ENCODE measurements around the gene PALD1. TPM values are rescaled to one million over a fixed set of nuclear protein-coding genes. Genes with fewer than 3 reads are reported as not detected.

The PALD1 gene
- total RNA-seq, 1 donor from 2014 or later = 4.8 TPM

DNA sequence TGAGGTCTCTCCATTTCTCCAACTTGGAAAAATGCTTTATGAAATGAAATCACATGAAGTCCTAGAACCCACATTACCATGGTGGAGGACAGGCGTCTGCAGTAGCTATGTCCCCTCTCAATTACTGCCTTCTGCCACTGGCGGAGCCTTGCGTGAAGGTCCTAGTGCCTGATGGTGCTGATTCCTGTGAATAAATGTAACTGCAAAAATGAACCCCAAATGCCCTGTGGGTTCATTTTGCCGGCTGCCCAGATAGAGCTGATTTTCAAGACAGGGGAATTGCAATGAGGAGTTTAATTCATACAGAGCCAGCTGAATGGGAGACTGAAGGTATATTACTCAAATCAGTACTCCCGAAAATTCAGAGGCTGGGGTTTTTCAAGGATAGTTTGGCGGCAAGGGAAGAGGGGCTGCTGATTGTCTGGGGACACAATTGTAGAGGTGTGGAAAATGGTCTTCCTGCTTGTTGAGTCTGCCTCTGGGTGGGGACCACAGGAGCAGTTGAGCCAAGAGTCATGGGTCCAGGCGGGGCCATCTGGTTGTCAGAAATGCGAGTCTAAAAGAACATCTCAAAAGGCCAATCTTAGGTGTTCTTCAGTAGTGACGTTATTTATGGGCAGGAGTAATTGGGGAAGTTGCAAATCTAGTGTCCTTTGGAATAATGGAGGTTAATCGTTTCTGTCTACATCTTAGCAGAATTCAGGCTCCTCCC is 110.4 kb downstream of the PALD1 start:
- DNase-seq (ENCODE audit: low spot score) = no peak

DNA sequence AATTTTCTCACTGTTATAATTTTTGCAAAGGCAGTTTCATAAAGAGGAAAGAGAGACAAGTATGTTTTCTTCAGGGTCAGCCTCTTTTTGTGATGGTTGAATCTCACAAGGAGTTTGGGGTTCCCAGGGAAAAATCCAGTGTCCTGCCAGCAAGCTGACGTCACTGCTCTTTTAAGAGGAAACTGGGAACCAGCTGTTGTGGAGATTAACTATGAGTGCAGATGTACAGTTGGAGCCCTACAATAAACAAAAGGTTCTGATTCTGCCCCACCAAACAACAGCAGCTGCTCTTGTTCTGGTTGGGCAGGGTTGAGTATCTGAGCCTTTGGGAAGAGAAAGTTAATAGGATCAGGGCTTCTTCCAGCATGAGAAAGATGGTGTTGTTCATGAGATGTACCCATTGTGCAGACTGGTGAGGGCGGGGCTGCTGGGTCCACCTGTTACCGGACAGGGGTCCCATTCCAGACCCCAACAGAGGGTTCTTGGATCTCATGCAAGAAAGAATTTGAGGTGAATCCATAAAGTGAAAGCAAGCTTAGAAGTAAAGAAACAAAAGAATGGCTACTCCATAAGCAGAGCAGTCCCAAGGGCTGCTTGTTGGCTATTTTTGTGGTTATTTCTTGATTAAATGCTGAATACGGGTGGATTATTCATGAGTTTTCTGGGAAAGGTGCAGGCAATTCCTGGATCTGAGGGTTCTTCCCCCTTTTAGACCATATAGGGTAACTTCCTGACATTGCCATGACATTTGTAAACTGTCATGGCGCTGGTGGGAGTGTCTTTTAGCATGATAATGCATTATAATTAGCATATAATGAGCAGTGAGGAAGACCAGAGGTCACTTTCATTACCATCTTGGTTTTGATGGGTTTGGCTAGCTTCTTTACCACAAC is 111.4 kb downstream of the PALD1 start:
- peak; percentile 74 for DNase-seq (ENCODE audit: low spot score)

DNA sequence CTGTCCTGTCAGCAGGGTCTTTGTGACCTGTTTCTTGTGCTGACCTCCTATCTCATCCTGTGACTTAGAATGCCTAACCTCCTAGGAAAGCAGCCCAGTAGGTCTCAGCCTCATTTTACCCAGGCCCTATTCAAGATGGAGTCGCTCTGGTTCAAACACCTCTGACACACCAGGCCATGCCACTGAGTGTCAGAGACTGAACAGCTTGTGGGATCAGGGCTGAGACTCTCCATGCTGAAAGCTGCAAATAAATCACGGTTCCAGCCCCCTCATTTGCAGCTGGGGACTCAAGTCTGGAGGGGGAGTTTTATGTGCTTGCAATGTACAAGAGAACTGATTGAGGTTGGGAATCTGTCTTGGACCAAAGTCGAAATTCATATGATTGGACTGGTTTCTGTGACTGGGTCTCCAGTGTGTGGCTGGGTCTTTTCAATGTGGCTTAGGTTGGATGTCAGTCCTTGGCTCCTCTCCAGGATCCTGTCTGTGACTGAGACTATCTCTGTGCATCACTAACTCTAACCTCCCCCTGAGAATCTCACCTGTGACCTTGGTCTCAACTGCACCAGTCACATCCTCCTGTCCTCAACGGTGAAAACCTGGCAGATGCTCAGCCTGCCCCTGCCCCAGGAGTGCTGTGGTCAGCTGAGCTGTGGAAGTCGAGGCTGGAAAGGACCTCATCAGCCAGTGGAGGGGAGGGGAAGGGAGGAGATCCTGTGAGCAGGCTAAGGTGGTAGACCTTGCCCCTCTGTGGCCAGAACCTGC is 112.3 kb downstream of the PALD1 start:
- no peak for DNase-seq (ENCODE audit: low spot score)

DNA sequence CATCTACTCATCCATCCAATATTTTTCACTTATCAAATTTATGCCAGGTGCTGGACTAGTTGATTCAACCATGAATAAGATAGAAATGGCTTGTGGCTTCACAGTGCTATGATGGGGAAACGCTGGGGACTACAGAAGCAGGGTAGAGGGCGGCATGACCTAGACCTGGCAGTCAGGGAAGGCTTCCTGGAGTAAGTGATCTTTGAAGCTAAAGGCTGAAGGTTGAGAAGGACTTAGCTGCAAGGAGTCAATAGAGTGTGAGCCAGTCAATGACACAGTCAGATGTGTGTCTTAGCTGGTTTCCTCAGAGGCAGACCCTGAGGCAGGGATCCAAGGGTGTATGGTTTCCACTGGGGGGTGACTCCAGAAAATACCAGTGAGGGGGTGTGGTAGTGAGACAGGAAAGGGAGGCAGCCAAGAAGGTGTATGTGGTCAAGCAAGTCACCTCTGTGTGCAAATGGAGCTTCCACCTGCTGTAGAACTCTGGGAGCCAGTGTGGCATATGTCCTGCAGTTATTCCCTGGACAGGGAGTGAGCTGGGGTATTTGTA is 113.7 kb downstream of the PALD1 start:
- DNase-seq (ENCODE audit: low spot score) = no peak

DNA sequence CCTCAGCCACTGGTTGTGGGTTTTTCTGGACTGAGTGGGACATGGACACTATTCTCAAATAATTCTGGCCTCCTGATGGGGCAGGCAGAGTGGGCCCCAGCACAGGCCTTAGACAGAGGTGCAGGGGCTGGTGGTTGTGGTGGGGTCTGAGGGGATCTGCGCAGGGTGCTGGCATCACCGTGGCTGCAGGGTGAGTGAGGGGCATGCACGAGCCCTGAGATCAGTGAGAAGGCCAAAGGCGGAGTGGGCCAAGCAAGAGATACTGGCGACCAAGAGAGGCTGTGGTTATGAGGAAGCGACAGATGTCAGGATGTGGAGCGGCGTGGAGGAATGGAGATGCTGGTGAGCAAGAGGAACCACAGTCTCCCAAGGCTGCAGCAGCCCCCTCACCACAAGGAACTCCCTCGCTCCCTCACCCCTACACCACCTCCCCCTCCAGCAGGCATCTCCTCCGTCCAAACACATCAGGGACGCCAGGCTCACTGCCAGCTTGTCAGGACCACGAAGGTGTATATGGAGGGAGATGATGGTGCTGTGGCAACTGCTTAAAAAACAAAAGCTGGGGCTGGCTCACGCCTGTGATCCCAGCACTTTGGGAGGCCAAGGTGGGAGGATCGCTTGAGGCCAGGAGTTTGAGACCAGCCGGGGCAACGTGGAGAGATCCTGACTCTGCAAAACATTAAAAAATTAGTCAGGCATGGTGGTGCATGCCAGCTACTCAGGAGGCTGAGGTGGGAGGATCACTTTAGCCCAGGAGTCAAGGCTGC is 114.4 kb downstream of the PALD1 start:
- no peak for DNase-seq (ENCODE audit: low spot score)

DNA sequence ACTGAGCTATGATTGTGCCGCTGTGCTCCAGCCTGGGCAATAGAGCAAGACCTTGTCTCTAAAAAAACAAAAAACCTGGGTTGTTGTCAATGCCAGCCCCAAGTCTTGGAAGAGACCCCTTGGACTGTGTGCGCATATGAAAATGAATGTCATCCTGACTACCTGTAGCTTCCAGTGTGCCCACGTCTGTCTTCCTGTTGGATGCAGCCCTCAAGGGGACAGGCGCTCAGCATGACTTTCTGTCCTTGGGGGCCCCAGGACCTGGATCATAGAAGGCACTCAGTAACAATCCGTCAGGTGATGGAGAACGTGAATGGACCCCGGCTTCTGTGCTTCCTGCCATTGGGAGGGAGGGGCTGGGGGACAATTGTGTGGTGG is 114.9 kb downstream of the PALD1 start:
- DNase-seq (ENCODE audit: low spot score) = no peak

DNA sequence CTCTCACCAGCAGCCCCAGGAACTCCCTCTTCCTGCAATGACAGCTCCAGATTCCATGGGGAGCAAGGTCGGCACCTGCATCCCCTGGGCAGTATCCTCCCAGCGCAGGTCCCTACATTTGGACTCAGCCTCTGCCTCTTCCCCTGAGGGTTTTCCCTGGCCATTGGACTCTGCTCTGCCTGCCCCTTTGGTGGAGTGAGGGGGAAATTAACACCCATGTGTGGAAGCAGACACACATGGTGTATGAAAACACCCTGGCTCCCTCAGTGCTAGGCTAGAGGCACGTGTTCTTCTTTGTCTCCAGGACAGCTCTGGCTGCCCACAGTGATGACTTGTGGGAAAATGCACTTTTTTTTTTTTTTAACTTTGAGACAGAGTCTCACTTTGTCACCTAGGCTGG is 115.6 kb downstream of the PALD1 start:
- DNase-seq (ENCODE audit: low spot score) = no peak

DNA sequence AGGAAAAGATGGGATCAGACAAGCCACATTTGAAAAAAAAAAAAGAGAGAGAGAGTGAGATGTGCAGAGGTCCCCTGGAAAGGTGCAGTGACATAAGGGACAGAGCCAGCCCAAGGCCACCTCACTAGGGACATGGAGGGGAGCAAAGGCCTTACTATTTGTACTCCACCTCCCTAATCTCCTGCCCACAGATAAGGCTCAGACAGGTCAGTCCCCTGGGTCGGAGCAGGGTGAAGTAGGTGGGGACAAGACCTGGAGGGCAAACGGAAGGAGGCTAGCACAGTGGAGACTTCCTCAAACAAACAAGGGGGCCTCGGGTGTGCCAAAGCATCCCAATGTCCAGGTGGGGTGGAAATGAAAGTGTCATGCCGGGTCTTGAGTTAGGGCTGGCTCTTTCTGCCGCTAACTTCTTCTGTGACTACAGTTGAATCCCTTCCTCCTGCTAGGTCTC is 117.0 kb downstream of the PALD1 start:
- no peak for DNase-seq (ENCODE audit: low spot score)

DNA sequence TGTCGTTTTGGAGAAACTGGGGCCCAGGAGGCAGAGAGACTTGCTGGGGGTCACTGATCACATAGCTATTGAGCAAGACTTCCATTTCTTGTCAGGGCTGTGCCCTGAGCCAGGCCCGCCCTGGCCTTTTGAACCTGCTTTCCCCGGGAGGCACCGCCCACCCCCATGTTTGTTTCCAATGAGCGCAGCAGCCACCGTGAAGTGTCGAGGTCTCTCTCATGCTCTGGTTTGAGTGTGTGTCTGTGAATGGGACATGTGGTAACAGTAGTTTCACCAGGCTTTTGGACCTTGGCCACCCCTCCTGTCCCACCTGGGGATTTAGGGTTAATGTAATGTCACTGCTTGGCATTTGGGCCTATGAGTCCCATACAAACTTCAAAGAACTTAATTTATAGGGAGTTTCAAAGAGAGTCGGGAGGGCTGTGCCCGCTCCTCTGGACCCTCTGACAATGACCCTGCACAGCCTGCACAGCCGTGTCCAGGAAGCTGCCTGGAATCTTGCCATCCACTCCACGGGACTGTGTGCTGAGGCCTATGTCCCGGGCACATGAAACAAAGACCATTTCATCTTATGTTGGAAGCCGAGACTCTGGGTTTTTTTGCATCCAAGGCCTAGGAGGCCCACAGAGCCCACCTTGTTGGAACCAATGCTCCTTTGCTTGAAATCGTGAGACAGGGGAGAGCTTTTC is 117.7 kb downstream of the PALD1 start:
- no peak for DNase-seq (ENCODE audit: low spot score)

DNA sequence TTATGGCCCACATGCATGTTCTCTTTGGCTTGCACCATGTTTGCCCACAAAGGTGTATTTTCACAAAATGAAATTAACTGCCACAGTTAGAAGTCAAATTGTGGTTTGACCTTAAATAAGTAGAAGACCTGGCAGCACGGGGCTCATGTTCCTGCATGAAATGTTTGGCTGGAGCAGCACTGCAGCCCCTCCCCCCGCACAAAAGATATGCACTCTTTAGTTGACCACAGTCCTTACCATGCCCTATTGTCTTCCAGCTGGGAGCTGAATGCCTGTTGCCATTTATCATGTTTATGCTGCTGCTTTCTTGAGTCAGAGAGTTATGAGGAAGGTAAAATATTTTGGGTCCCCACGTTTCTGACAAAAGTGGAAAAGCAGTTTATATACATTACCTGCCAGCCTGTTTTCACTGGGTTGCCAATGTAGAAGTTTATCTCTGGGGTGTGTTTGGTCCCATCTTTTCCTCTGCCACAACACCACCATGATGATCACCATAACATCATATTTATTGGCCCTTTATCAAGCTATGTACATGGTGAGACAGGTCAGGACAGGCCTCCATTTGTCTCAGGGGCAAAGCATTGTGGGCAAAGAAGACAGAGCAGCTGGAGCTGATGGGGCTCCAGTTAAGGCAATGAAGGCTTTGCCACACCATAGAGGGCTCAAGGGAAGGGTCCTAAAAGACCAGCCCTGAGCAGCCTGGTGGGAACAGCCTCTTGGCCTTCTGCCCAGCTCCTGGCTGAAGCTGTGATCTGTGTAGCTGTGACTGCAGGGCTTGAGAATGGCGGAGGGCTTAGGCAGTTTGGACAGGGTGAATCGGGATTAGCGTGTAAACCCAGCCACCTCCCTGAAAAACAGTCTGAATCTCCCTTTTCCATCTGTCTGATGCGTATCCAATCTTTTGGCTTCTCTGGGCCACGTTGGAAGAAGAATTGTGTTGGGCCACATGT is 118.6 kb downstream of the PALD1 start:
- DNase-seq (ENCODE audit: low spot score) = peak; percentile 51

DNA sequence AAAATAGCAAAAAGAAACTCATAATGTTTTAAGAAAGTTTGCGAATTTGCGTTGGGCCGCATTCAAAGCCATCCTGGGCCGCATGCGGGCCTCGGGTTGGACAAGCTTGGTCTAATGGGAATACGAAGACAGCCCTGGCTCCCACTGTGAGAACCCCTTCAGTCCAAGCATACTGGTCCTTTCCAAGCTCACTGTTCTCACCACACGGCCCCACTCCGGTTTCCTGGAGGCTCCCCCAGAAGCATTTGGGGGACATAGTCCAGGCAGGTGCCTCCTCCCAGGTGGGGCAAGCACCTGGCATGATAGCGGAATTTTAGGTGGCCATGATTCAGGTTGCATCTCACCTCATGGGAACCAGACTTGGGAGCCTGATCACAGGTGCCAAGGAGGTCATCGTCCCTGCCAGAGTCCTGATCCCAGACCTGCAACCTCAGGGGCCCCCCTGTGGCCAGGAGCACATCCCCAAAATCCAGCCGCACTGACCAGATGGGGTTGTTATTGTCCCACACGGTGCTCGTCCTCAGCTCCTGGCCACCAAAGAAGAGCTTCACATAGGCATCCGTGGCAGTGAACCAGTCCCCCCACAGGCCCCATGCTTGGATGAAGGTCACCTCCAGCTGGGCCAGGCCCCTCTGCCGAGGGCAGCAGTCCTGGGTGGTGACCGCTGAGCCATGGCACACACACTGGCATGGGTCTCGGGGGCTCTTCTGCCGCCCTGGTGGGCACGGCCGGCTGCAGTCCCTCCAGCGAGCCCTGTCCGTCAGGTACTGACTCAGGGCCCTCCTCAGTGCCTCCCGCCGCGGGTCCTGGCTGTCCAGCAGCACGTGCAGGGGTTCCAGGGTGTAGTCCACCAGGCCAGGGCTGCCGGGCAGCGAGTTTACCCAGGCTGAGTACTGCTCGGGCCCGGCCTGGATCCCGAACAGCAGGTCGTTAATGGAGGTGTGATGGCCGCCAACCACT is 119.6 kb downstream of the PALD1 start:
- no peak for DNase-seq (ENCODE audit: low spot score)

DNA sequence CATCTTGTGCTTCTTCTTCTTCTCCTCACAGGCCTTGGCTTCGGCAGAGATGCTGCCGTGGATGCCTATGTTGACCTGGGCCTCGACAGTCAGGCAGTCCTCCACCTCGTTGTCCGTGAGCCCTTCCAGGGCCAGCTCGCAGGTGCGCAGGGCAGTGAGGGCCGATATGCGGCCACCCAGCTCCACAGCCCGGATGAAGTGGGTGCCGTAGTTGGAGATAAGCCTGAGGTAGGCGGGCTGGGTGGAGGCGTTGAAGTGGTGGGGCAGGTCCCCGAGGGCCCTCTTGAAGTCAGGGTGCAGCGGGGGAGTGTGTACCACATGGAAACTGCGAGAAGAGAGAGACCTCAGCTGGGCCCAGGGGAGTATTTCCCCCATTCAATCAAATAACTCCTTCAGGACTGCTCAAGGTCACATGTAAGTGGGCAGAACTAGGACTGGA is 120.3 kb downstream of the PALD1 start:
- no peak for DNase-seq (ENCODE audit: low spot score)

DNA sequence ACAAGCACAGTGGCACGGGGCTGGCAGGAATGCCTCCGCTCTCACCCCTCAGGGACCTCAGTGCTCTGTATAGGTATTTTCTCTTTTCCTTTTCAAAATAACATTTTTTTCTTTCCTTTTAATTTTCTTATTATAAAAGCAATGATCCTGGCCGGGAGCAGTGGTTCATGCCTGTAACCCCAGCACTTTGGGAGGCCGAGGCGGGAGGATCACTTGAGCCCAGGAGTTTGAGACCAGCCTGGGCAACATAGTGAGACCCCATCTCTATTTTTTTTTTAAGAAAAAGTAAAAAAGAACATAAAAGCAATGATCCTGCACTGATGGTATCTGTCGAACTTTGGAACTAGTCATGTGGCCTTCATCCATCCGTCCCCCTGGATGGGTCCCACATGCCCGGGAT is 120.8 kb downstream of the PALD1 start:
- no peak for DNase-seq (ENCODE audit: low spot score)

DNA sequence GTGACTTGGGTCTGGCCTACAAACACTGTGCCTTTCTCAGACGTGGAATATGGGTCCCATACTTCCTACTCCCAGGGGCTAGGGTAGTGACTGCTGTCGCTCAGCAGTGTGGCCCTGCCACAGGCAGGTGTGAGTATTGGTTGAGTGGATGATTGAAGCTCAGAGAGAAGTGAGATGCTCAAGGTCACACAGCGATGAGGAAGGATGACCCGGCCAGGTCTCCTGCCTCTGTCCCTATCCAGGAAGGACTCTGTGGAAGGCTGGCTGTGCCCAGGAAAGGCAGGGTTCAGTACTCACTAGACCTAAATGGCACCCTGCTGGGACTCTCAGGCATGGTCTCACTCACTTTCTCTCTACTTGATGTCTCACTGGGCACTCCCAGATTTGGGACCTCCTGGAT is 121.2 kb downstream of the PALD1 start:
- no peak for DNase-seq (ENCODE audit: low spot score)

DNA sequence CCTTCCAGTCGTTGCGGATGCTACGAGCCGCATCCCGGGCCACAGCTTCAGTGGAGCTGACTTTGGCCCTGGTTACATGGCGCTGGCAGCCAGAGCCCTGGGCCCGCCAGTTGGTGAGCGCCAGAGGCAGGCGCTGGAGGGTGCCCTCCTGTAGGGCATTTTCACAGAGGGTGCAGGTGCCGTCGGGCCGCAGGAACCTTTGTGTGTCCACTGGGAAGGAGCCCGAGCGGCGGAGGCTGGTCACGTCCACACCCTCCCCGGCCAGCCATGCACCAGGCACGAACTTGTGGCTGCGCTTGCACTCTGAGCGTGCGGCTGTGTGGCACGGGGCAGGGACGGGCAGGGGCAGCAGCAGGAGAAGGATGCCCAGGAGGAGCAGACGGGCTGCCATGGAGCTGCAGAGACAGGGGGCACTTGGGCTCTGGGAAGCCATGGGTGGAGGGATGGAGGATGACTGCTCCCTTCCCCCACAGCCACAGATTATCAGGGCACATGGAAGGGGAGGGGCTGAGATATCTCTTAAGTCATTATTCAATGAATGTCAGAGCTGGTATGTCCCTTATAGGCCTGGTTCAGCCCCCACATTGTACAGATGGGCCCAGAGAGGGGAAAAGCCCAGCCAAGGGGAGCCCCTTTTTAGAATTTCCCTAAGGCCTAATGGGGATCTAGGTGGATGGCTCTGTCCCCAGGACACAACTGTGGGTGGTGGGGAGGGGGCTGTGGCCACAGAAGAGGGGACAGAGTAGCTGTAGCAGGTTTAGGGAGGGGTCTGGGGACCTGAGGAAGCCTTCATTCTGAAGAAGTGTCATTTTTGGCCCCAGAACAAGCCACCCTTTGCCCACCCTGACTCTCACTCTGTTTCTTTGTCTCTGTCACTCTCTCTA is 122.2 kb downstream of the PALD1 start:
- DNase-seq (ENCODE audit: low spot score) = no peak

DNA sequence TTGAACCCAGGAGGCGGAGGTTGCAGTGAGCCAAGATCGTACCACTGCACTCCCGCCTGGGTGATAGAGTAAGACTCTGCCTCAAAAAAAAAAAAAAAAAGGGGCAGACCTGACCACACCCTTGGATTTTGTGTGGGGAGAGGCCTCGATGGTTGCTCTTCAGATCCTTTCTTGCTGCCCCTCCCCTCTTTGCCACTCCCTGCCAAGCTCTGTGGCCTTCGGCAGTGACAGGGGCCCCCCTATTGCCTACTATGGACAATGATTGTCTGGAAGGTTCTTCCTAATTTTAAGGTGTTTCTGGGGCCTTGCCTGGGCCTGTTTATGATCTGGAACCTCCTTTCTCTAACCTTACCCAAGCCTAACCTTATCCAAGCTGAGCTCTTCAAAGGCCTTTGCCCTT is 123.2 kb downstream of the PALD1 start:
- DNase-seq (ENCODE audit: low spot score) = no peak

Data from umbilical cord (tissue), 2 donors.